HepG2 (cell line): ENCODE measurements around the gene CD300H. TPM values are rescaled to one million over a fixed set of nuclear protein-coding genes. Genes with fewer than 3 reads are reported as not detected.

Experiments
- ATAC-seq: fragments of 200-7000 bp; cut with Tn5 transposase; 3 replicates; pipeline ENCODE4 v1.9.1; 2020; ENCODE audit warnings: mild to moderate bottlenecking, moderate library complexity
- BruUV-seq: library from RNA; stranded (reverse); fragments of 400-500 nt; replicated peaks from 2 replicates; lab custom pipeline; 2021; lab: Mats Ljungman, UMichigan
- CTCF ChIA-PET: fragments of 300-600 bp; formaldehyde crosslinking; extraction: SDS; loops from one replicate; lab custom pipeline; 2021; ENCODE audit warnings: low total read pairs, inconsistent platforms, low intra/inter-chr PET ratio; lab: Yijun Ruan, JAX
- POLR2A ChIA-PET: fragments of 350-600 bp; sonication (Branson Sonifier 250); formaldehyde crosslinking; loops from one replicate; lab custom pipeline; 2020; ENCODE audit warnings: antibody characterized with exemption, inconsistent platforms; lab: Yijun Ruan, JAX
- DNase-seq: peaks from one replicate; pipeline ENCODE4 v3.0.0-alpha.2; 2015; ENCODE audit warnings: low spot score
- FAIRE-seq: peaks from 3 replicates; lab custom pipeline; 2011; peaks lifted over from hg19 to GRCh38; lab: Jason Lieb, UNC
- H2AFZ ChIP-seq: one replicate; pipeline ENCODE4 v1.6.1; 2011; ENCODE audit warnings: low read length, inconsistent platforms
- H3K27ac ChIP-seq: fragments of 300-600 bp; 3 replicates; pipeline ENCODE4 v1.8.0; 2011; ENCODE audit warnings: mixed run types, mild to moderate bottlenecking, mixed read lengths, low read length, inconsistent platforms; ENCODE audit not compliant: insufficient read depth; ENCODE audit errors: extremely low read length
- H3K27me3 ChIP-seq, 2 experiments: fragments of 200-600 bp in 1 of 2; 2 replicates in 1 of 2; 3 replicates in 1 of 2; pipeline versions ENCODE4 v1.6.0 to v1.8.0; 2011; ENCODE audit warnings: low read length in 2 of 2, mild to moderate bottlenecking in 2 of 2, moderate library complexity in 2 of 2, inconsistent platforms in 1 of 2; ENCODE audit not compliant: insufficient read depth in 2 of 2, control insufficient read depth in 1 of 2
- H3K36me3 ChIP-seq, 2 experiments: fragments of 200-600 bp in 1 of 2; replicated peaks in 1 of 2; 2 replicates in 1 of 2; 3 replicates in 1 of 2; pipeline versions ENCODE4 v1.5.1 to v1.8.0; 2011; ENCODE audit warnings: low read length in 2 of 2, inconsistent platforms in 1 of 2; ENCODE audit not compliant: insufficient read depth in 2 of 2, control insufficient read depth in 1 of 2
- H3K4me1 ChIP-seq: 2 replicates; pipeline ENCODE4 v1.5.1; 2012; ENCODE audit warnings: low read length, inconsistent platforms; ENCODE audit not compliant: insufficient read depth
- H3K4me2 ChIP-seq: 2 replicates; pipeline ENCODE4 v1.6.0; 2011; ENCODE audit warnings: low read depth, low read length, inconsistent platforms
- H3K4me3 ChIP-seq, 3 experiments: fragments of 200-600 bp in 1 of 3; sonication (generic), shearing (Covaris generic) in 1 of 3; replicated peaks in 1 of 3; 2 replicates each; pipeline ENCODE4 v1.5.1; 2011 to 2016; ENCODE audit warnings: low read length in 3 of 3, inconsistent platforms in 2 of 3, low read depth in 2 of 3, mild to moderate bottlenecking in 2 of 3, control low read depth in 1 of 3, mixed read lengths in 1 of 3; ENCODE audit not compliant: insufficient read depth in 1 of 3
- H3K79me2 ChIP-seq: one replicate; pipeline ENCODE4 v1.6.1; 2011; ENCODE audit warnings: low read length, inconsistent platforms; ENCODE audit not compliant: insufficient read depth
- H3K9ac ChIP-seq: 2 replicates; pipeline ENCODE4 v1.6.0; 2011; ENCODE audit warnings: mild to moderate bottlenecking, low read depth, low read length, inconsistent platforms; ENCODE audit not compliant: insufficient read depth
- H3K9me3 ChIP-seq: 2 replicates; pipeline ENCODE4 v1.5.1; 2012; ENCODE audit warnings: mild to moderate bottlenecking, low read length
- H4K20me1 ChIP-seq: 2 replicates; pipeline ENCODE4 v1.6.0; 2011; ENCODE audit warnings: inconsistent platforms, mild to moderate bottlenecking, low read length, moderate library complexity; ENCODE audit not compliant: insufficient read depth
- ATF7 ChIP-seq, 2 experiments: fragments of 450-650 bp in 1 of 2; sonication (generic) in 1 of 2; formaldehyde crosslinking in 1 of 2; IDR thresholded peaks; 2 replicates each; pipeline versions ENCODE4 v1.4.0 to v1.6.1; 2016 to 2020; ENCODE audit warnings: antibody characterized with exemption in 1 of 2, mild to moderate bottlenecking in 1 of 2, missing genetic modification reagents in 1 of 2
- ATF7-NPFF ChIP-seq: sonication (generic); formaldehyde crosslinking; IDR thresholded peaks from 2 replicates; pipeline ENCODE4 v1.8.1; 2023; ENCODE audit warnings: mild to moderate bottlenecking, low read depth, missing genetic modification reagents, moderate library complexity
- JUND ChIP-seq: sonication (generic); formaldehyde crosslinking; IDR thresholded peaks from 2 replicates; pipeline ENCODE4 v1.8.0; 2022; ENCODE audit warnings: mild to moderate bottlenecking, missing genetic modification reagents
- RFXAP ChIP-seq: sonication (generic); formaldehyde crosslinking; IDR thresholded peaks from 2 replicates; pipeline ENCODE4 v1.4.0; 2020; ENCODE audit warnings: missing genetic modification reagents, borderline replicate concordance
- SIN3A ChIP-seq: IDR thresholded peaks from 2 replicates; pipeline ENCODE4 v1.6.1; 2011; ENCODE audit warnings: low read depth, mild to moderate bottlenecking, control low read depth, low read length, borderline replicate concordance
- ZKSCAN8 ChIP-seq: IDR thresholded peaks from 2 replicates; pipeline ENCODE4 v1.6.1; 2016; ENCODE audit warnings: borderline replicate concordance, missing genetic modification reagents, missing compliant biosample characterization
- ZNF251 ChIP-seq: sonication (generic); formaldehyde crosslinking; IDR thresholded peaks from 2 replicates; pipeline ENCODE4 v1.9.0; 2021; ENCODE audit warnings: mild to moderate bottlenecking, missing genetic modification reagents
- WGBS: methylation state at CpG from one replicate; pipeline ENCODE4 v1.1.6; 2017; ENCODE audit warnings: low lambda C conversion rate; 5-methylcytosine and 5-hydroxymethylcytosine counted together
- in situ Hi-C: cut with HindIII; loops from 2 replicates; pipeline ENCODE4 v1.10.0; 2017; ENCODE audit warnings: low pct_unique_long_range_greater_than_20kb; ENCODE audit not compliant: extremely low pct_ligation_motif_present
- intact Hi-C: fragments of 100-400 bp; cut with micrococcal nuclease; formaldehyde crosslinking; loops from one replicate; pipeline ENCODE4 v1.10.0; 2022; ENCODE audit not compliant: unreplicated experiment
- polyA plus RNA-seq, 8 experiments: library from polyadenylated mRNA; depleted of rRNA in 3 of 8; stranded (reverse) in 7 of 8; unstranded in 1 of 8; fragments of >200 nt; fragmentation: Illumina TruSeq in 4 of 8; extraction: Trizol in 4 of 8; gene quantifications; 2 replicates each; pipeline versions ENCODE4 v1.2.1 to v1.2.3, GENCODE V29; 2011 to 2016; ENCODE audit warnings: low read depth in 4 of 8, missing spikeins in 1 of 8, mixed read lengths in 1 of 8; ENCODE audit not compliant: insufficient read depth in 1 of 8
- total RNA-seq, 5 experiments: library from RNA; depleted of rRNA; stranded (reverse); fragments of >200 nt; fragmentation: Illumina TruSeq; extraction: Trizol; gene quantifications; 2 replicates each; pipeline ENCODE4 v1.2.3, GENCODE V29; 2016; ENCODE audit warnings: low read depth in 1 of 5
- TF ChIP-seq, protein P1 (sequence below): sonication (generic); formaldehyde crosslinking; IDR thresholded peaks from 2 replicates; pipeline ENCODE4 v1.9.0; 2022; ENCODE audit warnings: low read depth, missing genetic modification reagents
- TF ChIP-seq, protein P2 (sequence below): sonication (generic); formaldehyde crosslinking; IDR thresholded peaks from 2 replicates; pipeline ENCODE4 v1.4.0; 2020; ENCODE audit warnings: missing genetic modification reagents, borderline replicate concordance

The CD300H gene
- total and polyA plus RNA-seq, 2 of the 13 experiments (the other 11 are each of a cell fraction or from before 2014, with no cell fraction given) = not detected

DNA sequence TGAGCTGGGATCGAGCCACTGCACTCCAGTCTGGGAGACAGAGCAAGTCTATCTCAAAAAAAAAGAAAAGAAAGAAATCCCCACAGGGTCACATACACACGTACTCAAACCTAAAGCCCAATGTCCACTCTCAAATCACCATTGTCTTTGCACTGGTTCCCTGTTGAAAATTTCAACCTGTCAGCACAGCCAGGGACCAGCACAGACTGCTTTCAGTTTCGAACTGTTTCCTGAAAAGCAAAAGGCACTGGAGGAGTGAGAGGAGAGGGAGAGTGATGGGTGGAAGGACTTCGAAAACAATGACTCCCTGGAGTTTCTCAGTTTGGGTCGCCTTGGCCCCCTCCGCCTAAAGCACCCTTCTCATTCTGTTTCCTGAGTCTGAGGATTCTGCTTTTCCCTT lies 12.4 kb downstream of the CD300H start:
- in situ Hi-C loops = no loop called here
- Histone ChIP-seq H3K4me2 (no peak overlapping the region), H3K4me3 (no peak overlapping the region), H3K4me1 (no peaks in the 10 kb centered on the region), H3K9me3 (no peaks in the 10 kb centered on the region), H3K9ac (no peak overlapping the region), H3K36me3 (no peaks in the 10 kb centered on the region), H3K27me3 (peaks cover 5 to 81% of the 10 kb centered on the region in 2 experiments), H2AFZ (no peak overlapping the region), H3K79me2 (no peaks in the 10 kb centered on the region), H3K27ac (no peak overlapping the region), H4K20me1 (no peaks in the 10 kb centered on the region)
- TF ChIP-seq, protein P1, sequence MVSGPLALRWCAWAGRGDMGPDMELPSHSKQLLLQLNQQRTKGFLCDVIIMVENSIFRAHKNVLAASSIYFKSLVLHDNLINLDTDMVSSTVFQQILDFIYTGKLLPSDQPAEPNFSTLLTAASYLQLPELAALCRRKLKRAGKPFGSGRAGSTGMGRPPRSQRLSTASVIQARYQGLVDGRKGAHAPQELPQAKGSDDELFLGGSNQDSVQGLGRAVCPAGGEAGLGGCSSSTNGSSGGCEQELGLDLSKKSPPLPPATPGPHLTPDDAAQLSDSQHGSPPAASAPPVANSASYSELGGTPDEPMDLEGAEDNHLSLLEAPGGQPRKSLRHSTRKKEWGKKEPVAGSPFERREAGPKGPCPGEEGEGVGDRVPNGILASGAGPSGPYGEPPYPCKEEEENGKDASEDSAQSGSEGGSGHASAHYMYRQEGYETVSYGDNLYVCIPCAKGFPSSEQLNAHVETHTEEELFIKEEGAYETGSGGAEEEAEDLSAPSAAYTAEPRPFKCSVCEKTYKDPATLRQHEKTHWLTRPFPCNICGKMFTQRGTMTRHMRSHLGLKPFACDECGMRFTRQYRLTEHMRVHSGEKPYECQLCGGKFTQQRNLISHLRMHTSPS (CRISPR knock-in tag) = no peak
- TF ChIP-seq SIN3A (no peak), ATF7 (IDR thresholded peaks at IDR 0.05) (no peak), ATF7 (CRISPR knock-in tag; IDR thresholded peaks at IDR 0.05) (no peak), ATF7-NPFF (CRISPR knock-in tag) (no peak), RFXAP (CRISPR knock-in tag) (no peak), ZNF251 (CRISPR knock-in tag) (no peak), JUND (CRISPR knock-in tag) (no peak), ZKSCAN8 (no peak)
- TF ChIP-seq, protein P2, sequence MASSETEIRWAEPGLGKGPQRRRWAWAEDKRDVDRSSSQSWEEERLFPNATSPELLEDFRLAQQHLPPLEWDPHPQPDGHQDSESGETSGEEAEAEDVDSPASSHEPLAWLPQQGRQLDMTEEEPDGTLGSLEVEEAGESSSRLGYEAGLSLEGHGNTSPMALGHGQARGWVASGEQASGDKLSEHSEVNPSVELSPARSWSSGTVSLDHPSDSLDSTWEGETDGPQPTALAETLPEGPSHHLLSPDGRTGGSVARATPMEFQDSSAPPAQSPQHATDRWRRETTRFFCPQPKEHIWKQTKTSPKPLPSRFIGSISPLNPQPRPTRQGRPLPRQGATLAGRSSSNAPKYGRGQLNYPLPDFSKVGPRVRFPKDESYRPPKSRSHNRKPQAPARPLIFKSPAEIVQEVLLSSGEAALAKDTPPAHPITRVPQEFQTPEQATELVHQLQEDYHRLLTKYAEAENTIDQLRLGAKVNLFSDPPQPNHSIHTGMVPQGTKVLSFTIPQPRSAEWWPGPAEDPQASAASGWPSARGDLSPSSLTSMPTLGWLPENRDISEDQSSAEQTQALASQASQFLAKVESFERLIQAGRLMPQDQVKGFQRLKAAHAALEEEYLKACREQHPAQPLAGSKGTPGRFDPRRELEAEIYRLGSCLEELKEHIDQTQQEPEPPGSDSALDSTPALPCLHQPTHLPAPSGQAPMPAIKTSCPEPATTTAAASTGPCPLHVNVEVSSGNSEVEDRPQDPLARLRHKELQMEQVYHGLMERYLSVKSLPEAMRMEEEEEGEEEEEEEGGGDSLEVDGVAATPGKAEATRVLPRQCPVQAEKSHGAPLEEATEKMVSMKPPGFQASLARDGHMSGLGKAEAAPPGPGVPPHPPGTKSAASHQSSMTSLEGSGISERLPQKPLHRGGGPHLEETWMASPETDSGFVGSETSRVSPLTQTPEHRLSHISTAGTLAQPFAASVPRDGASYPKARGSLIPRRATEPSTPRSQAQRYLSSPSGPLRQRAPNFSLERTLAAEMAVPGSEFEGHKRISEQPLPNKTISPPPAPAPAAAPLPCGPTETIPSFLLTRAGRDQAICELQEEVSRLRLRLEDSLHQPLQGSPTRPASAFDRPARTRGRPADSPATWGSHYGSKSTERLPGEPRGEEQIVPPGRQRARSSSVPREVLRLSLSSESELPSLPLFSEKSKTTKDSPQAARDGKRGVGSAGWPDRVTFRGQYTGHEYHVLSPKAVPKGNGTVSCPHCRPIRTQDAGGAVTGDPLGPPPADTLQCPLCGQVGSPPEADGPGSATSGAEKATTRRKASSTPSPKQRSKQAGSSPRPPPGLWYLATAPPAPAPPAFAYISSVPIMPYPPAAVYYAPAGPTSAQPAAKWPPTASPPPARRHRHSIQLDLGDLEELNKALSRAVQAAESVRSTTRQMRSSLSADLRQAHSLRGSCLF (CRISPR knock-in tag) = no peak
- ATAC-seq (no peak), FAIRE-seq (no peak), DNase-seq (no peak)
- ChIA-PET CTCF (no interaction called here), POLR2A (no interaction called here)
- BruUV-seq = no TSS peak
- WGBS = 20% methylated on average over 6 of the region's 6 CpGs
- intact Hi-C loops = no loop called here
